IPS-15b (cell line): Measurements from ENCODE around the gene BOLA1.
A peak's percentile ranks its signal among the peaks of the same experiment; 100 is the strongest.

Source experiments
- H3K27me3 ChIP-seq: one replicate; pipeline ENCODE4 v1.6.1; 2013; ENCODE audit warnings: low read length; ENCODE audit not compliant: control insufficient read depth, insufficient read depth
- H3K36me3 ChIP-seq: one replicate; pipeline ENCODE4 v1.6.1; 2013; ENCODE audit warnings: low read length; ENCODE audit not compliant: control insufficient read depth, insufficient read depth
- H3K4me1 ChIP-seq: one replicate; pipeline ENCODE4 v1.6.1; 2013; ENCODE audit warnings: mild to moderate bottlenecking, low read length; ENCODE audit not compliant: control insufficient read depth, insufficient read depth
- H3K4me3 ChIP-seq: one replicate; pipeline ENCODE4 v1.5.1; 2013; ENCODE audit warnings: low read depth, low read length
- H3K9ac ChIP-seq: one replicate; pipeline ENCODE4 v1.6.1; 2013; ENCODE audit warnings: low read depth, mild to moderate bottlenecking, low read length
- H3K9me3 ChIP-seq: one replicate; pipeline ENCODE4 v1.6.1; 2013; ENCODE audit warnings: mild to moderate bottlenecking, low read length; ENCODE audit not compliant: control insufficient read depth, insufficient read depth

Gene BOLA1

DNA sequence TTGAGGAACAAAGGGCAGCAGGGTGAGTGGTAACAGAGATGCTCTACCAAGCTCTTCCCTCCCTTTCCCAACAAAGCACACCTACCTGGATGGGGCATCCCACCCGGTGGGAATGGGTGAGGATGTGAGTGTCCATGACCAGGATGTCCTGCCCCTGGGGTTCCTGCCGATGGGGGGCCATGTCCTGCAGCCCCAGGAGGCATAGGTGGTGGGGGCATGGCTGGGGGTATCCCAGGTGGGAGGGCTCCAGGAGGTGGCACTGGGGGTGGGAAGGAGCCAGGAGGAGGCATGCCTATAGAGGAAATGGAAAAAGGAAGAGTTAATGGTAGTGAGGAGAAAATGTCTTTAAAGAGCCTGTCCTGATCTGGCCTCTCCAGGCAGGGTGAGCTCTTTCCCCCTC is 26.4 kb downstream of the BOLA1 start:
- no peak overlapping the region for H3K4me3 ChIP-seq
- H3K9ac ChIP-seq, result no peak overlapping the region
- H3K9me3 ChIP-seq, result no peaks in the 10 kb centered on the region
- H3K27me3 ChIP-seq, result no peaks in the 10 kb centered on the region
- H3K36me3 ChIP-seq, result peaks cover 36% of the 10 kb centered on the region
- peaks cover 6% of the 10 kb centered on the region for H3K4me1 ChIP-seq

DNA sequence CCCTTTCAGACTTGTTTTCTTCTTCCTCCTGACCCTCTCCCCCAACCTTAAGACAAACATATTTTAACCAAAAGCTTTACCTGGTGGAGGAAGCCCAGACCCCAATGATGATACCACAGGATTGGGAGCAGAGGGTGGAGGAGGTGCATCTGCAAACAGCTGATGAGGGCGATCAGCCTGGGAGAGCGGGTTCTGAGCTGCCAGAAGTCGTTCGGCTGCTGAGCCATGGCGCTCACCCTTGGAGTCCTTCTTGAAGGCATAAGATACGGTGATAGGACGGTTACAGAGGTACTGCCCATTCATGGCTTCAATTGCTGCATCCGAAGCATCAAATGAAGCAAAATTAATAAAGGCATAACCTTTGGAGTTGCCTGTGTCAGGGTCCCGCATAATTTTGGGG is 26.9 kb downstream of the BOLA1 start:
- Histone ChIP-seq H3K4me1 (peaks cover 6% of the 10 kb centered on the region), H3K27me3 (no peaks in the 10 kb centered on the region), H3K36me3 (peaks cover 36% of the 10 kb centered on the region), H3K4me3 (peak overlapping the region; percentile 73), H3K9ac (no peak overlapping the region), H3K9me3 (no peaks in the 10 kb centered on the region)

DNA sequence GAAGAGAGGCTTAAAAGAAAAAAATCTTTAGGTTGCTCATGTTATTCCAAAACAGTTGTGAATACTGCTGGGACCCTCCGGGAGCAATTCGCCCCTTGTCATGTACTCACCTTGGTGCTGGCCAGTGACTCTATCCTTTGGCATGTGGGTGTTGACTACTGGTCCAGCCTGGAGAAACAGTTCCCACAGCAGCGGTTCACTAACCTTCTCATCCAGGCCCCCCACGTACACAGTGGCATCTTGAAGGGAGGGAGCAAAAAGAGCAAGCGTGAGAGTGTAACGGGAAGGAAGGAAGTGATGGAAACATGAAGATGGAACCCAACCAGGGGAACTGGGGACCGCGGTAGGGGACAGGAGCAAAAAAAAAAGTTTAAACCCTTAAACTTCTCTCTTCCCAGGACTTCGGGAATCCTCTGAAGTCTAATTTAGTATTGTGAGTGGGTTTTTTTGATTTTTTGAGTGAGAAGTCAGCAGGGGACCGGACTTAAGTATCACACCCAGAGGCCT is 27.7 kb downstream of the BOLA1 start:
- no peaks in the 10 kb centered on the region for H3K9me3 ChIP-seq
- peak overlapping the region; percentile 73 for H3K4me3 ChIP-seq
- peaks cover 36% of the 10 kb centered on the region for H3K36me3 ChIP-seq
- peak overlapping the region; percentile 95 for H3K9ac ChIP-seq
- no peaks in the 10 kb centered on the region for H3K27me3 ChIP-seq
- peaks cover 6% of the 10 kb centered on the region for H3K4me1 ChIP-seq

DNA sequence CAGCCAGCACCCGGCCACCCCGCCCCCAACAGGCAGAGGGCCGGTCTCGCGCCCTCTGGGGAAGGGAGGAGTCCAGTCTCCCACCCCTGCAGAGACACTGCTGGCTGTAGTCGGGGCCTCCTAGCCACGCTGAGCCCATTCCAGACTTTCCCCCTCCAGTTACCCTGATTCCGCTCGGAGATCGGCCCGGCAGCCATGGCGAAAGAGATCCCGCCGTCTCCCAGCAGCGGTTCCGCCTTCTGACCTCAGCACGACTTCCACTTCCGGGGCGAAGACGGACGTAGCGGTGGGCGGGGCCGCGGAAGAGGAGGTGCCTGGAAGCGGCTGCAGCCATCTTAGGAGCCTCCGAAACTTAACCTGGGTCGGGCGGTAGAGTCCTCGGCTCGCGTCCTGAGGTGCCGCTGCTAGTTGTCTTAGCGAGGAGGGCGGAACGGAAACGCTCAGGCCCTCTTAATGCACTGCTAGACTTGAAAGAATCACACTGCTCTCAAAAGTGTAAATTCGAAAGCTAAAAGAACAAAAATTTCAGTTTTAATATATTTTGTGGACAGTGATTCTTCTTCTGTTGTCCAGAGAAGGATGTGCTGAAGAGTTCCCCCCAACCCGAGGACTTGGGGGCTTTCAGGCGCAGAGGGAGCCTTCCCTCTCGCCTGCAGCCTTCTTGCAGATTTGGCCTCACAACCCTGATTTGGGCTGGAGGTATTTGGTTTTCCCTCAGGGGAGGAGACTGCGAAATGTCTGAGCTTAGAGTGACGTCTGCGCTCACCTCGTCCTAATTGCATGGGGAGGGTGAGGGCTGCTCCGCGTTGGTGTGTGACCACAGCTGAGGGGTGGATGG is 28.4 kb downstream of the BOLA1 start, which contains the start of gene SF3B4:
TSS of gene SF3B4 (minus strand) at position 241 of the 838 bp plus-strand sequence. CDS start at position 197, 44 bp downstream.
- peak within 1 kb of the TSS; percentile 95 for H3K9ac ChIP-seq
- H3K36me3 ChIP-seq, result peaks cover 36% of the 10 kb centered on the region
- H3K9me3 ChIP-seq, result no peaks in the 10 kb centered on the region
- H3K4me3 ChIP-seq, result peak within 1 kb of the TSS; percentile 73
- no peaks in the 10 kb centered on the region for H3K27me3 ChIP-seq
- peaks cover 6% of the 10 kb centered on the region for H3K4me1 ChIP-seq

DNA sequence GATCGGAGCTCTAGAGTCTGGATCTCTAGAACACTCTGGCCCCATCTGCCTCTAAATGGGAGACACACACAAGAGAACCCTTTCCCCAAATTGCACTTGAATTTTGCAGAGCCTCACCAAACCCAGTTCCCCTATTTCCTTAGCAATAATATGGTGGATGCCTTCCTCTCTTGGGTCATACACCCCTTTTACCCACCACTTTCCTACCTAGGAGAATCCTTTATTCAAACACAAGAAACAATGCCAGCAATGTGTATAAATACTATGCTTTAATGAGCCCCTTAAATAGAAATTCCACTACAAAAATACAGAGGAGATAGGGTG is 29.0 kb downstream of the BOLA1 start:
- peak overlapping the region; percentile 95 for H3K9ac ChIP-seq
- peaks cover 35% of the 10 kb centered on the region for H3K36me3 ChIP-seq
- H3K27me3 ChIP-seq, result no peaks in the 10 kb centered on the region
- H3K9me3 ChIP-seq, result no peaks in the 10 kb centered on the region
- peaks cover 6% of the 10 kb centered on the region for H3K4me1 ChIP-seq
- H3K4me3 ChIP-seq, result peak overlapping the region; percentile 73

DNA sequence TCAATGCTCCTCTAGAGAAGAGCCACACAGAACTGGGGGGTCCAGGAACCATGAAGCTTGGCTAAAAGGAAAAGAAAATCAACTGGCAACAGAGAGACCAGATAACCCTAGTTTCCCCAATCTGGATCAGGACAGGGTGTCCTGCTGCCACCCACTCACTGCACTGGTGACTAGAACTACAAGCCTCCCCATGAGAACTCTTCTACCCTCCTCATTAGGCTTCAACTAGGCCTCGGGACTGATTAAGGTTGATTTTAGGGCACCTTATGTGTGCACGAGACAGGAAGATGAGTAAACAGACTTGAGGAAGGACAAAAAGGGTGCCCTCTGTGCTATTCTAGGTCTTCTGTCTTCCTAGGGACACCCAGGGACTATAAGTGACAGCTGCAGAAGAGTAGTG is 30.5 kb downstream of the BOLA1 start:
- H3K4me3 ChIP-seq, result no peak overlapping the region
- no peaks in the 10 kb centered on the region for H3K27me3 ChIP-seq
- peaks cover 20% of the 10 kb centered on the region for H3K36me3 ChIP-seq
- H3K4me1 ChIP-seq, result peaks cover 6% of the 10 kb centered on the region
- no peak overlapping the region for H3K9ac ChIP-seq
- no peaks in the 10 kb centered on the region for H3K9me3 ChIP-seq

DNA sequence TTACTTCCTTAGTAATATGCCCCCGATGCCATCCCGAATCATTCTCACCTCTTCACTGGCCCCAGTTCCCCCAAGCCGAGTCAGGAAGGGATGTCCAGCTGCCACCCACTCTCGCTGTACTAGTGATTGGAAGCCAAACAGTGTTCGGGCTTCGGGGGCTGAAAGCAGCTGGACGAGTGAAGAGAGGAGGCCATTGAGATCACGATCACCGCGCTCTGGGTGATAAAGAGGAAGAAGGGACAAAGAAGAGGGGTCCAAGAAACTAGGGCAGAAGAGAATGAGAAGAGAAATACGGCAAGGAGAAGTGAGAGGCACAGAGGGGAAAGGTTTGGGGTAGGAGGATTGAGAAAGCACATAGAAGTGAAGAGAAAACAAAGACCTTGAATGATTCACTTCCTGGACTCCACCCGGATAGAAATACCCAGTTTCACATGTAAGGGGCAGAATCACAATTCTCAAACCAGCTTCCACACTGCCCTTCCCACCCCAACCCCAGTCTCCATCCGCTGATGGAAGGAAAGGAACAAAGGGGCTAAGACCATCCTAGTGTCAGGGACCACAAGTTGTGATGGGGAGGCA is 31.9 kb downstream of the BOLA1 start:
- Histone ChIP-seq H3K36me3 (peaks cover 6% of the 10 kb centered on the region), H3K4me1 (peaks cover 6% of the 10 kb centered on the region), H3K27me3 (no peaks in the 10 kb centered on the region), H3K4me3 (no peak overlapping the region), H3K9ac (no peak overlapping the region), H3K9me3 (no peaks in the 10 kb centered on the region)

DNA sequence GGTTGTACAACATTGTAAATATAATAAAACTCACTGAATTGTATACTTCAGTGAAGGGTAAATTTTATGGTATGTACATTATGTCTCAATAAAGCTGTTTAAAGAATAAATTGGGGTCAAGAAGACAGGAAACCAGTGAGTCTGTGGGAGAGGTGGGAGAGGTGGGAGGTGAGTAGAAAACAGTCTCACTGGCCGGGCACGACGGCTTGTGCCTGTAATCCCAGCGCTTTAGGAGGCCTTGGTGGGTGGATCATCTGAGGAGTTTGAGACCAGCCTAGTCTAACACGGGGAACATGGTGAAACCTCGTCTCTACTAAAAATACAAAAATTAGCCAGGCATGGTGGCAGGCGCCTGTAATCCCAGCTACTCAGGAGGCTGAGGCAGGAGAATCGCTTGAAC is 33.1 kb downstream of the BOLA1 start:
- no peaks in the 10 kb centered on the region for H3K9me3 ChIP-seq
- peaks cover 1% of the 10 kb centered on the region for H3K36me3 ChIP-seq
- H3K9ac ChIP-seq, result no peak overlapping the region
- H3K4me3 ChIP-seq, result no peak overlapping the region
- no peaks in the 10 kb centered on the region for H3K27me3 ChIP-seq
- peaks cover 13% of the 10 kb centered on the region for H3K4me1 ChIP-seq

DNA sequence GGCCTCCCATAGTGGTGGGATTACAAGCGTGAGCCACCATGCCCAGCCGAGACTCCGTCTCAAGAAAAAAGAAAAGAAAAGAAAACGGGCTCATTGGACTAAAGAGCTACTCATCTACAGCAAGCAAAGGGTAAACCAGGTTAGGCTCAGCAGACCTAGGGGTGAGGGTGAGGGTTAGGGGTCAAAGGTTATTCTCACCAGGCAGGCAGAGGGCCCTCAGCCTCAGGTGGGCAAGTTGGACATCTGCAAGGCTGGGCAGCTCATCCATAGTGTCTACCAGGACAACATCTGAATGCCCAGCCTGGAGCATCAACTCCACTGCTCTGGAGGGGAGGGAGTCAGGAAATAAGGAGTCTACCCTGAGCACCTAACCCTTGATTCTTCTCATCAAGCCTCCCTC is 33.8 kb downstream of the BOLA1 start:
- H3K9ac ChIP-seq, result no peak overlapping the region
- no peaks in the 10 kb centered on the region for H3K9me3 ChIP-seq
- H3K27me3 ChIP-seq, result no peaks in the 10 kb centered on the region
- no peak overlapping the region for H3K4me3 ChIP-seq
- no peaks in the 10 kb centered on the region for H3K36me3 ChIP-seq
- peaks cover 17% of the 10 kb centered on the region for H3K4me1 ChIP-seq

DNA sequence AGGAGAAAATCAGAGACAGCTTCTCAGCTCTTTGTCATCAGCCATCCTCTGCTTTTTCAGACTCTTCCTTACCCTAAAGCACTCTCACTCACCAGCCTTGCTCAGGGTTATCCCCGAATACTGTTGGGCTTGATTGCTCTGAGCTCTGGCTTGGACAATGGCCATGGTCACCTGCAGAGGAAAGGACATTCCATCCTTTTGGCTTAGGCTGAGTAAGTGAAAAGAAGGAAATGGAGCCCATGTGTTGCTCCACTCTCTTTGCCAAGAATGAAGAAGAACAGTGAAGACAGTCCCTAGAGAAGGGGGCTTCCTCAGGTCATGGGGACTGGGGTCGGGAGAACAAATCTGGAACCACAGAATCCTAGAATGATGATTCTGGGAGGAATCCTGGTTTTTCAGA is 35.0 kb downstream of the BOLA1 start:
- H3K27me3 ChIP-seq, result no peaks in the 10 kb centered on the region
- no peaks in the 10 kb centered on the region for H3K9me3 ChIP-seq
- H3K4me3 ChIP-seq, result no peak overlapping the region
- H3K36me3 ChIP-seq, result no peaks in the 10 kb centered on the region
- H3K4me1 ChIP-seq, result peaks cover 14% of the 10 kb centered on the region
- H3K9ac ChIP-seq, result no peak overlapping the region

DNA sequence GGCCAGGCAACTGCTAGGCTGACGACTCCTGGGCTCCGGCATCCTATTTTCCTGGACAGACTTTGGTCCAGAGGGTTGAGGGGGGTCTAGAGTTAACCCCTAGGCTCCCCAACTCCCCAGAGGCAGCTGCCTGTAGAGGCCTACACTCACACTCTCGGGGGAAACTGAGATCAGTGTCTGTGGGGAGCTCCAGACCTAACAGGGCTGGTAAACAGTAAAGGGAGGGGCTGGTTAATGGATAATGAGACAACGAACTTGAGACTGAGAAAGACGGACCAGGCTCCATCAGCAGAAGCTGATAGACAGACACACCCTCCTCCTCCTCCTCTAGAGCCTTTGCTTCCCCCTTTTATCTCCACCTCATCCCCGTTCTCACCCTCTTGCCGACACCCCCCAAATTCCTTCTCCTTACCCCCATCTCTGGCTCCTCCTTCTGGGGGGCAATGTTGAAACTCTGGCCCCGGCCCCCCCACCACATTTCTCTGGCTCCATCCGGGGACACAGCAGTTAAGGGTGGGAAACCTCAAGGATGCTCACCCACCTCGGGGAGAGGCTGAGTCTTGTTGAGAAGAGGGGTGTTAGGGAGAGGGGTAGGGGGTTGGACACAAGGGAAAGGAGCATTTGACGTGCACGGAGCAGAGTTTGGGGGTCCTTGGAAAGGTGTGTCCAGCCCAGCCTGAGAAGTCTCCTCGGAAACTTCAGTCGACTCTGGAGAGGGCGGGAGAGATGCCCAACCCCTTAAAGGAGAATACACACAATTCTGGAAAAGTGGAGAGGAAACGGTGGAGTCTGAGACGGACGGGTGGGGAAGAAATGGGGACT is 37.0 kb downstream of the BOLA1 start, which contains the start of gene MTMR11:
TSS of gene MTMR11 (minus strand) at position 710 of the 822 bp plus-strand sequence. CDS start at position 478, 232 bp downstream.
- no peaks in the 10 kb centered on the region for H3K36me3 ChIP-seq
- peaks cover 16% of the 10 kb centered on the region for H3K4me1 ChIP-seq
- no peaks in the 10 kb centered on the region for H3K9me3 ChIP-seq
- H3K27me3 ChIP-seq, result no peaks in the 10 kb centered on the region
- H3K4me3 ChIP-seq, result peak within 1 kb of the TSS; percentile 38
- H3K9ac ChIP-seq, result no peak within 1 kb of the TSS
